ENCODE measurements around the gene SELE. TPM values are rescaled to one million over a fixed set of nuclear protein-coding genes. Genes with fewer than 3 reads are reported as not detected.

The SELE gene
- polyA plus RNA-seq, 2 donors, result 0.25 to 0.57 TPM

DNA sequence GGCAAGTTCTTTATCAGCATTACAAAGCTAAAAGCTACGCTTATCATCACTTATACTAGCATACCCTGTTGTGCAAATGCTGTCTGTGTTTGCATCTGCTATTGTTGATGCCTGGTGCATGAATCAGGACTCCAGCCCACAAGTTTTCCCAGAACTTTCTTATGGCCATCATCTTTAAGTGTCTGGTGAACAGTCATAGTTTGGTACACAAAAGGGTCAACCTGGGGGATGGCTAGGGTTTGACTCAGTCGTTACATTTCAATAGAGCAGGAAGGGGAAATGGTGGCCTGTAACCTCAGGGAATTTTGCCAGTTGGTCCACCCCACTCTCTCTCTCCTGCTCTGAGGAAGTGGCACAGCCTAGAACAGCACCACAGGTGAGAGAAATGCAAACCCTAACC lies 57.9 kb downstream of the SELE start:
- H3K9me3 ChIP-seq (ENCODE audit: control insufficient read depth in 2 of 2, insufficient read depth in 1 of 2, low read depth in 1 of 2, low read length in 1 of 2), result no peaks in the 10 kb centered on the region
- no peaks in the 10 kb centered on the region for H3K4me1 ChIP-seq (ENCODE audit: control insufficient read depth in 2 of 2, insufficient read depth in 2 of 2, low read length in 1 of 2)
- no peak overlapping the region for H3K4me3 ChIP-seq (ENCODE audit: low read depth in 1 of 2, low read length in 2 of 2)
- H3K27ac ChIP-seq (ENCODE audit: low read depth in 2 of 2, low read length in 1 of 2), result no peak overlapping the region
- 34 to 40% methylated on average over 2 of the region's 2 CpGs for WGBS, 2 donors
- H3K27me3 ChIP-seq (ENCODE audit: control insufficient read depth in 1 of 2, insufficient read depth in 2 of 2, low read length in 2 of 2), result no peaks in the 10 kb centered on the region
- H3K36me3 ChIP-seq (ENCODE audit: control insufficient read depth in 2 of 2, insufficient read depth in 2 of 2, low read length in 1 of 2), result no peaks in the 10 kb centered on the region

Other genes with a start within 250 kb of the SELE start
- 1 to 10 TPM; 5.7 to 8.8 TPM for gene SLC19A2, start 248.1 kb downstream of the SELE start, polyA plus RNA-seq
- gene F5, start 147.6 kb downstream of the SELE start, polyA plus RNA-seq, result under 1 TPM; 0.02 to 0.07 TPM
- gene SELP, start 104.0 kb downstream of the SELE start, polyA plus RNA-seq, result 1 to 10 TPM; 1.5 to 2.1 TPM
- under 1 TPM; 0.19 to 0.22 TPM for gene SELL, start 22.5 kb downstream of the SELE start, polyA plus RNA-seq
- gene METTL18, start 60.8 kb upstream of the SELE start, polyA plus RNA-seq, result 1 to 10 TPM; 5.7 to 5.8 TPM
- gene SCYL3, start 159.8 kb upstream of the SELE start, polyA plus RNA-seq, result 1 to 10 TPM; 3.8 to 5.3 TPM